Measurements from ENCODE around the gene CNTFR.

GRCh38 chr9:34630402-34631154, 41.1 kb upstream of the CNTFR start:
- TF ChIP-seq CTCF (conservative IDR thresholded peaks at IDR 0.05; ENCODE audit: low read depth, low read length) (no peak), EZH2 (IDR thresholded peaks at IDR 0.05; ENCODE audit: borderline replicate concordance, low read depth, low read length, poor library complexity, severe bottlenecking) (no peak)

All from A673 (cell line).